Stimulated activated CD8-positive, alpha-beta memory T cell treated with anti-CD3 and anti-CD28 coated beads, Interleukin-15, amount 100 ng/mL, for 1 hour (primary cell): ENCODE data around the gene PCNX2.
A peak's percentile ranks its signal among the peaks of the same experiment; 100 is the strongest.

Experiments used
- DNase-seq: peaks from one replicate; pipeline ENCODE4 v3.0.0-alpha.2; 2020; ENCODE audit warnings: low read depth

The PCNX2 gene

DNA sequence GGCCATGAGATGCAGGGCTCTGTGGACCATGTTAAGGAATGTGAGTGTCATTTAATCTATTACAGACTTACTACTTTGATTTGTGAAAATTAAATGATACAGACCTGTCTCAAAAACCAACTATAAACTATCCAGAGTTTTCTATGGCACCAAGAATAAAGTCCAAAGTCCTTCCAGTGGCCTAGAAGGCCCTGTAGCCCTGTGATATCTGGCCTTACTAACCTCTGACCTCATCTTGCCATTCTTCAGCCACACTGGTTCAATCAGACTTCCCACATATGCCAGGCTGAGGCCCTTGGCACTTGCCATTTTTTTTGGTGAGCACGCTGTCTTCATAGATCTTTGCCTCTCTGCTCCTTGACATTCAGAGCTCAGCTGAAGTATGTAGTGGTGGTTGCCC lies 337.5 kb downstream of the PCNX2 start:
- DNase-seq, result no peak

- DNase-seq, result no peak
Observed at GRCh38 chr1:232956081-232956480, 339.4 kb downstream of the PCNX2 start.

GRCh38 chr1:232954594-232955365 lies 340.7 kb downstream of the PCNX2 start:
- no peak for DNase-seq

DNA sequence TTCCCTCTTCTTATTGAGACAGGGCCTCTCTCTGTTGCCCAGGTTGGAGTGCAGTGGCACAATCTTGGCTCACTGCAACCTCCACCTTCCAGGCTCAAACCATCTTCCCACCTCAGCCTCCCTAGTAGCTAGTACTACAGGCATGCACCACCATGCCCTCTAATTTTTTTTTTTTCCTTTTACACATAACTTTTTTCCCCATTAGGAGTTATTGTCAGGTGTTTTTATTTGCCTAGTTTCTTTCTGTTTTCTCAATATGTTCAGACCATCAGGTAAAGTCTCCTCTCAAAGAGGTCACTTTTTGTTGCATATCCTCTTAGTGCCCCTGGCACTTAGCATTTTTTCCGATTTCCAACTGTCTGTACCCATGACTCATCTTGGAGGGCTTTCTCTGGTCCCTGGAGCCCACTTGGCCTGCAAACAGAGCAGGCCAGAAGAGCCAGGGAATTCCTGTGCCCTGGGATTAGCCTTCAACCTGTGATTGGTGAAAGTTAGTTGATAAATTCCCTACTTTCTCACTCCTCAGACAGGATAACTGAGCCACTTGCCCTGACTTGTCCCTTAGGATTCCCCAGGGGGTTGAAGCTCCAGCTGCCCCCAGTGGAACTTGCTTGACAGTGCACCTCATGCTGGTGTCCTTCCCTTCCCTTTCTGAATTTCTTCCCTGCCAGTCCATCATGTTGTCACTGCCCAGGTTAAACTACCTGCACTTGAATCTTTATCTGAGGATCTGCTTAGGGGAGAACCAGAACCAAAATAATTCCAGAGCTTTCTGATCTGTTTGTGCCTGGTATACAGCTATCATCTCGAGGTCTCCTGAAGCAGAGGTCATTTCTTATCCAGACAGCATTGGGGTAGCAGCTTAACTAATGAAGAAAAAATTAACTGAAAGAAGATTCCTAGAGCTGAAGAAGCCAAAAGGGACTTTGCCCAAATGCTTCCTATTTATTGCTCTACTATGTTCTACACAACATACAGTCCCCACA lies 342.7 kb downstream of the PCNX2 start:
- DNase-seq, result no peak

GRCh38 chr1:232951605-232952004 lies 343.9 kb downstream of the PCNX2 start:
- no peak for DNase-seq

DNA sequence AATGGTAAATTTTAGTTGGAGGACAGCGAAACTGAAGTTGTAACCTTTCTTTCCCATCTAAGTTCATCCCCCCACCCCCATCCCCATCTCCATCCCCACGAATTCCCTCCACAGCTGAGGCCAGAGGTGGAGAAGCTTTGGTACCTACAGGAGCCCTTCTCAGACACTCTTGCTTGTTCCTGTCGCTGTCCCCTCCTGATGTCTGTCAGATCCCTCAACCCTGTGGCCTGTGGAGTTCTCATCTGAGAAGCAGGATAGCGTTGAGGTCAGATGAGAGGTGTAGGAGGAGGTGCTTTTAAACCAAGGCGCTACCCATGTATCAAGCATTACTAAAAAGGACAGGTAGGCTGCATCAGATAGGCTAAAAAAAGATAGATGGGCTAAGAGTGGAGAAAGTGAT lies 344.3 kb downstream of the PCNX2 start:
- DNase-seq, result no peak

DNA sequence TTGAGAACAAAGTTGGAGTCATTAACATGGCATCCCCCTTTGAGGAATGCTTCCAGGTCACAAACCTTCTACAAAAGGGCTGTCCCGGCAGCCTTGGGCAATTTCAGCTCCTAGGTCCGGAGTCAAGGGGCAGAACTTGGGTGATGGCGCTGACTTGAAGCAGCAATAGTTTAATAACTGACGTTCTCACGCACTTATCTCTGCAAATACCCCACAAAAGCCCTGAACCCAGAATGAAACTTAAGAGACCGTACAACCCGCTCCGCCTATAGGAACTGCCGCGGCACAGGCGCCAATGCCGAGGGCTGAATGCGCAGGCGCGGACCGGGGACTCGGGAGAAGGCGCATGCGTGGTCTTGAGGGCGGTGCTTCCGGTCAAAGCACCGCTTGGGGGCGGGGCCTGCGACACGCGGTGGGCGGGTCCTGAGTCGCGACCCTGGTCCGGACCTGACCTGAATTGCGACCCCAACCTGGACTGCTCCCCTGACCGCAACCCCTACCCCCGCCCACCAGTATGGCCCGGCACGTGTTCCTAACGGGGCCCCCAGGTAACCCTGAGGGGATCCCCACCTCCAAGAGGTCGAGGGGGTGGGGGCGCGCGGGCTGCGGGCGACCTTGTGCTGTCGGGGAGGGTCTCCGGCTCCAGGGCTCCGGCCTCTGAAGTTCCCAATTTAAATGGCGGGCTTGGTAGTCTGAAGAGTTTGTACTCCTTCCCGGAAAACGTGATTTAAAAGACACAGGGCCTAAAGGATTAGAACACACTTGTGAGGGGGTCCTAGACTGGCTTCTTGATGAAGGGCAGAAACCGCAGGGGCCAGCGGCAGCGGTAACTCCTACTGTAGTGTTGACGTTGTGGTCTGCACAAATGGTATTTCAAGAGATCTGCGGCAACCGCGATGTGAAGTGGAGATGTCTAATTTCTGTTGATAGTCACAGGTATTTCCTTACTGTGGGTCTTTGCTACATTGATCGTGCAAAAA lies 345.0 kb downstream of the PCNX2 start, which contains the start of gene NTPCR:
Gene NTPCR (plus strand): TSS at position 415 of the 980 bp plus-strand sequence. CDS start 100 bp downstream, at position 515.
- DNase-seq, result peak; percentile 93

DNA sequence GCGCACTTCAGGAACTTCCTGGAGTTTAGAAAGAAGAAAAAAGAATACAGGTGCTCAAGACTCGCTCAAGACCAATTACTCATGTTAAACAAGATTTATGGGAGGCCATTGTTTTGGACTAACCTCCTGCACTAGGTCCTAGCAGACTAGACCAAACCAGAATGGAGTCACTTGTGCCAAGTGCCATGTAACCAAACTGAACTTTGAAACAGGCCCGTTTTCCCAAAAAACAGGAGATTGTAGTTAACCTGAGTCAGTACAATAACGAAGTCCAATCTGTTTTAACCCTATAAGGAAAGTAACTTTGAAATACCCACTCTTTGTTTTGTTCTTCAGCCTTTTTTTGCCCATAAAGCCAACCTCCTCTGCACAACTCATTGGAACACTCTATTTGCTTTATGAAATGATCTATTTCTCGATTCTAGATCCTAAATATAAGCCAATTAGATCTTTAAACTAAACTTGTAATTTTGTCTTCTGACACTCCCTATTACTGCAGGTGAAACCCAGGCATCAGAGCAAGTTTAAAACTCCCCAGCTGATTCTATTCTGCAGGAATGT lies 345.8 kb downstream of the PCNX2 start:
- no peak for DNase-seq

DNA sequence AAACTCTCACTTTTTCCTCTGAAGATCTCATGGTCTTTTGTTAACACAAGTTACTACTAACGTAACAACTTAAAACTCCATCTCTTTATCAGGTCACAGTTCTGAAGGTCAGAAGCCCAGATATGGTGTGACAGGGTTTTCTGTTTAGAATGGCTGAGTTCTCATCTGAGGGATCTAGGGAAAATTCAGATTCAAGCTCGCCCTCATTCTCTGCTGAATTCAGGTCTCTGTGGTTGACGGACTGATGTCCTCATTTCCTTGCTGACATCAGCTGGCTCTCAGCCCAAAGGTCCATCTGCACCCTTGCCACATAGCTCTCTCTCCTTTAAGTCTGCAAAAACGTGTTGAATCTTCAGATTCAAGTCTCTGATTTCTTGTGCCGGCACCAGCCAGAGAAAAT lies 351.2 kb downstream of the PCNX2 start:
- DNase-seq, result no peak

DNA sequence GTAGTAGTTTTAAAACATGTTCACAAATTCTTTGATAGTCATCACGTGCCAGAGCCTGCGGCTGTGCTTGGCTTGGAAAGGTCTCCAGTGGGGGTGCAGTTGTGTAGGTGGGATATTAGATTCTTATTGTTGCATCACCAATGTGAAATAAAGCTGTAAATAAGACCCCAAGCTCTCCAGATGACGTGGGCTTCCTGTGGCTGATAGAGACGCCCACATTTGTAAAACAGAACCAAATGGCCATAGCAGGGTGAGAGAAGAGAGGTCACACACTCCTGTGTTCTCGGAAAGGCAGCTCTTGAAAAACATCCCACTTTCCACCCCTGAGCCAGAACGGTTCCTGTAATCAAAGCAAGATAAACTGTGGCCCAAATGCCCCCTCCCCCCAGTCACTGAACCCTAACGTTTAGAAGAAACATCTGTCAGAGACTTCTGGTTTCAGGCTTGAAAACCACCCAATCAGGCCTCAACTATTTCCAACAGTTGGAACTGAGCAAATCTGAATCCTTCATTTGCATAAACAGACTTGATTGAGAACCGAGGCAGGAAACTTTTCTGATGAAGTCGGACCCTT lies 351.8 kb downstream of the PCNX2 start:
- DNase-seq, result no peak

DNA sequence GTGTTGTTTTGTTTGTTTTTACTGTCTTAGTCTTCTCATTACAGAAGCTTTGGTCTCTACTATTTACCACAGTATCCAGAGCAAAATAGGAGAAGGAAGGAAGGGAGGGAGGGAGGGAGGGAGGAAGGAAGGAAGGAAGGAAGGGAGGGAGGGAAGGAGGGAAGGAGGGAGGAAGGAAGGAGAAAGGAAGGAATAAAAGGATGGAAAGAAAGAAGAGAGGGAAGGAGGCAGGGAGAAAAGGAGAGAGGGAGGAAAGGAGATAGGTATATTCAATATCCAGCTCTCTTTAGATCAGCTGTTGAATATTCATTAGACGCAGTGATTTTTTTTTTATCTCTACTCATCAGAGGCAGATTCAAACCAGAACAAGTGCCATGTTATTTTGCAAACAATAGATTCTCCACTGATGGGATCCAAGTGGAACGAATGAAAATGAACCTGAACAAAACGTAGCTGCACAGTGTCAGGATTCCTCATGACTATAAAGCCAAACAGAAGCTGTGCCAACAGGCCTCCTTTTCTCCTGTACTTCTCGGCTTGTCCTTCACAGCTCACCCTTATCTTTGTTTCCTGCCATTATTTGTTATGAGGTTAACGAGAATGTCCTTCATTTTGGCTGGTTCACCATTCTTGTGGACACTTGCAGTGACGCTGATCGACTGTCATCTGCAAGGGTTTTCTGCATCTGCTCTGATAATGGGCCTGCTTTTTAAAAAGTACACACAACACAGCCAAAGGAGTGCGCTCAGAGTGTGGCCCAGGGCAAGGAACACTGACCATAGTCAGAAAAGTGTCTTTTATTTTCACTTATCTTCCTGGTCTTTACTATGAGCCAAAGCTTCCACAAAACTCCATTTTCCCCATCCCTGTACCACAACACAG lies 352.9 kb downstream of the PCNX2 start:
- no peak for DNase-seq

- DNase-seq, result no peak
Observed at GRCh38 chr1:232940262-232940661, 355.3 kb downstream of the PCNX2 start.

DNA sequence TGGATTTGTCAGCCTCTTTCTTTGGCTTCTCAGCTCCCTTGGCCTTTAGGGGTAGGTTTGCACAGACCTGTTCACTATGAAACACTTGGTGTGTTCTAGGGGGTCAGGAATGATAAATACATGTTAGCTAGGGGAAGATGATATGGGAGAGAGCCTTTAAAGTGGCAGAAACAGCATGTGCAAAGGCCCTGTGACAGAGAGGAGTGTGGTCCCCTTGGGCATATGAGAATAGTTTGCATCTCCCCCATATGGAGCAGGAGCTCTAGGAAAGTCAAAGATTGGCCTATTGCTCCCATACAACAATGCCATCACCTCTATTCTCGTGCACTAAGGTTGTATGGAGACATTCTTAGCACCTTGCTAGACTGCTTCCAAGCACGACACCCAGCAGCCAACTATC lies 355.8 kb downstream of the PCNX2 start:
- no peak for DNase-seq

- no peak for DNase-seq
Observed at GRCh38 chr1:232938926-232939325, 356.6 kb downstream of the PCNX2 start.

DNA sequence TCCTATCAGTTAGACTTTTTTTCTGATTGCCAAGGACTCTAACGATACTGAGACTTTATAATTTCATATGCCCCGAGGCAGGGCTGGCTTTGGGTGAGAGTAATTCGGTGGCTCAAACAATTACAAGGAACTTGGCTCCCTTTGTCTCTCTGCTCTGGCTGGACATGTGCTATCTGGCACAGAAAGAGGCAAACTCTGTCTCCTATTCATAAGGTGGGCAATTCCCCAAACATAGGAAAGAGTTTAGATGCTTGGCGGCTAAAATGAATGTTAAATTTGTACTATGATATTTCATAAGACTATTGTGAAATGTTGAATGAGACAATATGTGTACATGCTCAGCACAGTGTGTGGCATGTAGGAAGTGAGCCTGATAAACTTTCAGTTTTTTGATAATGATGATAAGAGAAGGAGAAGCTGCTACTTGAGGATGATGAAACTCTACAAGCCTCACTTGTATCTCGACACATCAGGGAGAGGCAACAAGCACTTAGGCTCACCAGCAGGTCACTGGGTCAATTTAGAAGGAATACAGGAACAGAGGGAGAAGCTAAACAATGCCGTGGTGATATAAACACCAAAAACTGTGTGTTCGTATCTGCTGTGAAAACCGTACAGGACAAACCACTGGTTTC lies 357.7 kb downstream of the PCNX2 start:
- no peak for DNase-seq

GRCh38 chr1:232936941-232937340 lies 358.6 kb downstream of the PCNX2 start:
- DNase-seq, result no peak
